ENCODE data around the gene GJB1.

Gene GJB1

GRCh38 chrX:71214152-71214551 lies 8.9 kb upstream of the GJB1 start:
- no peak overlapping the region for H3K27ac ChIP-seq

GRCh38 chrX:71214604-71215337 lies 8.3 kb upstream of the GJB1 start:
- Histone ChIP-seq H3K27ac (no peak overlapping the region), H3K4me3 (no peak overlapping the region)

More at GRCh38 chrX:71214152-71214551, 8.9 kb upstream of the GJB1 start:
- H3K4me3 ChIP-seq: no peak overlapping the region

- Histone ChIP-seq H3K4me3 (no peak overlapping the region), H3K27ac (no peak overlapping the region)
Observed at GRCh38 chrX:71215338-71215912, 7.6 kb upstream of the GJB1 start.

DNA sequence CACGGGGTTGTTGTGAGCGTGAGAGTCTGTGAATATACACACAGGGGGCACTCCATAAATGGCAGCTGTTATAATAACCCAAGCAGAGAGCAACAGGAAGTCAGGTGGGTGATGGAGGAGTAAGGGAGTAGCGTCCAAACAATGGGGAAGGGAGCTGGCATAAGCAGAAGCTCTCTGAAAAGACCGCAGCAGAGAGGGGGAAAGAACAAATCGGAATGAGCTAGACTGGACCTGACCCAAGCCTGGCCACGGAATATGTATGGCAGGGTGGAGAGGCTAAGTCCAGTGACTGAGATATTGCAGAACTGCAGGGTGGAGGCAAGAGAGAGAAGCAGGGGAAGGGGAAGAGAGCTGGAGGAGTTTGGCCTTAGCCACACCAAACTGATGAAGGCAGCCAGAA lies 6.5 kb upstream of the GJB1 start:
- Histone ChIP-seq H3K4me3 (no peak overlapping the region), H3K27ac (no peak overlapping the region)

- H3K27ac ChIP-seq: no peak overlapping the region
- H3K4me3 ChIP-seq: no peak overlapping the region
Observed at GRCh38 chrX:71217298-71217697, 5.7 kb upstream of the GJB1 start.

DNA sequence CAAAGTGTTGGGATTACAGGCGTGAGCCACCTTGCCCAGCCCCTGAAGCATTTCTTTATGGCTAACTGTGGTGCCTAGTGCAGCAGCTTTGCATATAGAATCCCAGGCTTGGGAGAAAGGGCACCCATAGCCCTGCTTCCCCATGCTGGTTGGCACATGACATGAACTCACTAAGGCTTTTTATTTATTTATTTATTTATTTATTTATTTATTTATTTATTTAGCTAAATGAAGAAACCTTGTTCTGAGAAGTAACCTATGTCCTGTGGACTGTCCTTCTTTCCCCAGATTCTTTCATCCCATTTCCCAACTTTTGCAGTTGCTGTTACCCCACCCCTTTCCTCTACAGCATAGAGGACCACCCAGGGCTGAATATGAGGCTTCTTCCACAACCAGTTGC lies 1.9 kb upstream of the GJB1 start:
- Histone ChIP-seq H3K4me3 (no peak overlapping the region), H3K27ac (no peak overlapping the region)

DNA sequence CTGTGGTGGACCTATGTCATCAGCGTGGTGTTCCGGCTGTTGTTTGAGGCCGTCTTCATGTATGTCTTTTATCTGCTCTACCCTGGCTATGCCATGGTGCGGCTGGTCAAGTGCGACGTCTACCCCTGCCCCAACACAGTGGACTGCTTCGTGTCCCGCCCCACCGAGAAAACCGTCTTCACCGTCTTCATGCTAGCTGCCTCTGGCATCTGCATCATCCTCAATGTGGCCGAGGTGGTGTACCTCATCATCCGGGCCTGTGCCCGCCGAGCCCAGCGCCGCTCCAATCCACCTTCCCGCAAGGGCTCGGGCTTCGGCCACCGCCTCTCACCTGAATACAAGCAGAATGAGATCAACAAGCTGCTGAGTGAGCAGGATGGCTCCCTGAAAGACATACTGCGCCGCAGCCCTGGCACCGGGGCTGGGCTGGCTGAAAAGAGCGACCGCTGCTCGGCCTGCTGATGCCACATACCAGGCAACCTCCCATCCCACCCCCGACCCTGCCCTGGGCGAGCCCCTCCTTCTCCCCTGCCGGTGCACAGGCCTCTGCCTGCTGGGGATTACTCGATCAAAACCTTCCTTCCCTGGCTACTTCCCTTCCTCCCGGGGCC lies 1.2 kb downstream of the GJB1 start:
- Histone ChIP-seq H3K27ac (no peak overlapping the region), H3K4me3 (no peak overlapping the region)

- H3K27ac ChIP-seq: no peak overlapping the region
Observed at GRCh38 chrX:71225009-71225408, 2.0 kb downstream of the GJB1 start.

DNA sequence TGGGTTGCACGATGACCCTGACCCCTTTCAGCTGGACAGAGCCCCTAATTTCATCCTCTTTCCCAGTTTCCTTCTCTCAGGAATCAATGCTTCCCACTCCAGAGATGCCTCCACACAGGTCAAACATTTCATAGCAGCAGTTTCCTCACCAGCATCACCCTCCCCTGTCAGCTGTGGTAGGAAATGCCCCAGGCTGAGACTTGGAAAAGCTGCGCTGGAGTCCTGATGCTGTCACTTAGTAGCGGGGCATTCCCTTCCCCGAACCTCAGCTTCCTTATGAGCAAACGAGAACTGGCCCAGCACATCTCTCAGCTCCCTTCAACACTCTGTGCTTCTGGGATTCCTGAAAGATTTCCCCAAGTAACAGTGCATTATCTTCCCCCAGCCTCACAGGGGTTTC lies 2.7 kb downstream of the GJB1 start:
- H3K27ac ChIP-seq: no peak overlapping the region
- no peak overlapping the region for H3K4me3 ChIP-seq

More at GRCh38 chrX:71225009-71225408, 2.0 kb downstream of the GJB1 start:
- H3K4me3 ChIP-seq: no peak overlapping the region

DNA sequence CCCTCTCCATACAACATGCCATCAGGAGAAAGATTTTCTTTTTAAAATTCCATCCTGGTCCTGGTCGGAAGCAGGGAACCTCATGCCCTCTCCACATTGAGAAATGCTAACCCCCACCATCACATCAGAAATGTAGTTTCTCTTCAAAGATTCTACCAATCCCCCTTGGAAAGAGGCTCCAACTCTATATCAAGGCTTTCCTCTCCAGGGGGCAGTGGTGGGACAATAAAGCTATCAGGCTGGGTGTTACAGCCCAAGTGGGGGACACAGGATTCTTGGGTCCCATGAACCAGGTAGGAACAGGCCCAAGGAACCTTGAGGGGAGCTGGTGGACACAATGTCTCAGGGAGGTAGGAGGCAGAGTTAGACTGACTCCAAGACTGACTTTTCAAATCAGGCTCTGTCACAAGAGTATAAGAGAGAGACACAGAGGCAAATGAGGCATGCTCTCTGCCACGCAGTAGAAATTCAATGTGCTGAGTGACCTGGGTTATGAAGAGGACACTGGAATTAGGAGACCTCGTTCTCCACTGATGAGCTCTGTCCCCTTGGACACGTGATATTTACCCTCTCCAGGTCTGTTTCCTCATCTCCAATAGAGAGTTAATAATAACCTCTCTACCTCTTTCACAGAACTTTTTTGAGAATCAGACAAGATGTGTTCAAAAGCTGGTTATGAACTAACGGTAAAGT lies 4.5 kb downstream of the GJB1 start:
- H3K27ac ChIP-seq: no peak overlapping the region
- no peak overlapping the region for H3K4me3 ChIP-seq

- H3K27ac ChIP-seq: no peak overlapping the region
- no peak overlapping the region for H3K4me3 ChIP-seq
Observed at GRCh38 chrX:71228063-71228642, 5.1 kb downstream of the GJB1 start.

GRCh38 chrX:71235482-71235881 lies 12.5 kb downstream of the GJB1 start:
- Histone ChIP-seq H3K4me3 (no peak overlapping the region), H3K27ac (no peak overlapping the region)

DNA sequence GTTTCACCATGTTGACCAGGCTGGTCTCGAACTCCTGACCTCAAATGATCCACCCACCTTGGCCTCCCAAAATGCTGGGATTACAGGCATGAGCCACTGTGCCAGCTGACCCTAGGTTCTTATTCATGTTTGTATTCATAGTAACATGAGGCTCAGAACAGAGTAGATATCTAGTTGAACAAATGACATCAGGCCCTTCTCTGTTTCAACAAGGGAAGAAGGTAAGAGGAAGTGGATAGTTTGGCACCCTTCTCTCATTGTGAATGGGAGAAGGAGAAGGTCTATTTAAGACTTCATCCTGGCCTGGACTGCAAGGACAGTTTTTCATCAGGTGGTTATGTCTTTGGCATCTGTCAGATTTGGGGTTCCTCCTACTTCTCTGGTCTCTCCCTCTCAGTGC lies 13.8 kb downstream of the GJB1 start:
- H3K4me3 ChIP-seq: no peak overlapping the region

GRCh38 chrX:71239781-71240180 lies 16.8 kb downstream of the GJB1 start:
- H3K4me3 ChIP-seq: no peak overlapping the region
- no peak overlapping the region for H3K27ac ChIP-seq

More for the DNA sequence above, 13.8 kb downstream of the GJB1 start:
- H3K27ac ChIP-seq: no peak overlapping the region

DNA sequence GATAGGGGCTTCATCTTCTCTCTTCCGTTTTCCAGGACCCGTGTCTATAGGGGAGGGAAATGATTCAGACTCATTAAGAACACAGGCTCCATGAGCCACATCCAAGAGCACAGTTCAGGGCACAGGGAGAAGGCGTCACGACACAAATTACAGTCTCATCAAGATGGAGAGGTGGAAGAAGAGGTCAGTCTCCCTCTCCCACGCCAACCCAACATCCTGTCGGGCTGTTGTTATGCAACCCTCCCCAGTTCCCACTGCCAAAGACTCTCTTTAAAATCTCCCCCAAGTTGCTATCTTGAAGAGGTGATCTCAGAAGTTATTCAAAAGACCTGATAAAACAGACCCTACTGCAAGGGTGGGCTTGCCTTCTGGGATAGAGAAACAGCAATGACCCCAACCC lies 18.3 kb downstream of the GJB1 start:
- H3K4me3 ChIP-seq: no peak overlapping the region
- no peak overlapping the region for H3K27ac ChIP-seq

GRCh38 chrX:71244359-71245128 lies 21.5 kb downstream of the GJB1 start:
- Histone ChIP-seq H3K4me3 (no peak overlapping the region), H3K27ac (no peak overlapping the region)

- H3K27ac ChIP-seq: no peak overlapping the region
Observed at GRCh38 chrX:71245159-71245558, 22.1 kb downstream of the GJB1 start.

GRCh38 chrX:71250841-71251240 lies 27.8 kb downstream of the GJB1 start:
- no peak overlapping the region for H3K27ac ChIP-seq
- H3K4me3 ChIP-seq: no peak overlapping the region

More at GRCh38 chrX:71245159-71245558, 22.1 kb downstream of the GJB1 start:
- no peak overlapping the region for H3K4me3 ChIP-seq

DNA sequence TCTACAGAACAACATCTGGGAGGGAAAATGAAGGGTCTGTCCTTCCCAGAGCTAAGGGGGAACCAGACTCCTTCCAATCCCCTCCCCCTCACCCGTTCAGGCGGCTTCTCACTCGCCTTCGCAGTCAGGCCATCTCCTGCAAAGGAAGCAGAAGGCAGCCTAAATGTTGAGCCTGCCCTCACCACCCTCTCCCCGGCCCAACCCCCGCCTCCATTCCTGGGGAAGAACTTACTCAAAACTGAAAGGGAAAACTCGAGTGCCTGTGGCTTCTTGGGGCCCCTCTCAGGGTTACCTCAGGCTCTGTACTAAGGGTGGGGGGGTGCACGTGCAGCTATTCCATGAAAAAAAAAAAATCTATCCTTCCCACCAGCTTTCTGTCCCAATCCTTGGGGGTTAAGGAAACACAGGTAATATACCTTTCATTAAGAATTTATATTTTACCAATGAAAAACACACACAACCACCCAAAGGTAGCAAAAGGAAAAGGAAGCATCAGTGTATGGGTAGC lies 28.5 kb downstream of the GJB1 start:
- Histone ChIP-seq H3K4me3 (no peak overlapping the region), H3K27ac (no peak overlapping the region)

Data from skin epidermis (tissue), 12 donors.